ENCODE measurements around the gene PDZD2.

DNA sequence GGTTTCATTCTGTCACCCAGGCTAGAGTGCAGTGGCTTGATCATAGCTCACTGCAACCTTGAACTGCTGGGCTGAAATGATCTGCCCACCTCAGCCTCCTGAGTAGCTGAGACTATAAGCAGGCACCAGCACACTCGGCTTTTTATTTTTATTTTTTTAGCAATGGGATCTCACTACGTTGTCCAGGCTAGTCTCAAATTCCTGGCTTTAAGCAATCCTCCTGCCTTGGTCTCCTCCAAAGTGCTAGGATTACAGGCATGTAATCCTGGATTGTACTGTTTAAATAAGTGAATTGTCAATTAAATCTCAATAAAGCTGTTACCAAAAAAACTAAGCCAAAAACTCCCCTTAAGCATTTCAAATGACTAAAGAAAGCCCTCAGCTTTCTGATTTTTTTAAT is 516.3 kb downstream of the PDZD2 start:
- TF ChIP-seq CTCF (IDR thresholded peaks at IDR 0.05 in 4 of 5, conservative IDR thresholded peaks at IDR 0.05 in 1 of 5) (no peak), POLR2A (IDR thresholded peaks at IDR 0.05) (no peak)

All from gastrocnemius medialis (tissue), 4 donors.